HS-5 (cell line): ENCODE data around the gene BCKDHA.
"Not testable (repeated sequence)": the region's sequence is repeated elsewhere in the genome, so short reads cannot be mapped to it uniquely, and the experiment has no call there.

Experiments used
- DNase-seq: peaks from one replicate; pipeline ENCODE4 v3.0.0-alpha.2; 2012; ENCODE audit warnings: low read depth

The BCKDHA gene

GRCh38 chr19:41426116-41426841, 28.7 kb downstream of the BCKDHA start:
- DNase-seq, result no peak

DNA sequence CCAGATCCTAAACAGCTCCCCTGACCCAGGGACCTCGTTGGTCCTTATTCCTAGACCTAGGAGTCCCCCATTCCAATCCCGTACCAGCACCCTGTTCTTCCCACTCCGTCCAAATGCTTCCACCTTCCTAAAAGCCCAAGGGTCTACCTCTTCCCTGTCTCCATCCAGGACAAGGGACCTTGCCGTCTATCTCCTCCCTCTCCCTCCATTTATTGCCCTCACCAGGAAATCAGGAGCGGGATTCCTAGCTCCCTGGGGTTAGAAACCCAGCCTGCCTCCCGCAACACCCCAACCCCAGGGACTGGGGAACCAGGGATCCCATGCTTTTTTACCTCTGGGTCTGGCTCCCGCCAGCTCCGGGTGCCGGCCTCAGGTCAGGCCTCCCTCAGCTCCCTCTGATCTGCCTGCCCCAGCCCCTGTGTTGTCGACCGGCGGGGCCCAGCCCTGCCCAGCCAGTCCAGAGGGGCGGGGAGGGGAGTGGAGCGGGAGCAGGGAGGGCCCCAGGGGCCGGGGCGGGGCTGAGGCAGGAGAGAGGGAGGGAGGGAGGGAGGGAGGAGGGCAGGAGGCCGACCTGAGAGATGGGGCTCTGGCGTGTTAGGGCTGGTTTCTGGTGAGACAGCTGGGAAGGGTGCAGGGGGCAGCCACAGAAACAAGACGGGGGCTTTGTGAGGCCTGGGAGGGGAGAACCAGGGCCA, 29.5 kb downstream of the BCKDHA start, which contains the start of gene B3GNT8:
TSS of gene B3GNT8 (minus strand) at position 423 of the 695 bp plus-strand sequence. CDS start 596 bp downstream, outside the sequence.
- no peak for DNase-seq

GRCh38 chr19:41427647-41428480, 30.2 kb downstream of the BCKDHA start:
- no peak for DNase-seq

DNA sequence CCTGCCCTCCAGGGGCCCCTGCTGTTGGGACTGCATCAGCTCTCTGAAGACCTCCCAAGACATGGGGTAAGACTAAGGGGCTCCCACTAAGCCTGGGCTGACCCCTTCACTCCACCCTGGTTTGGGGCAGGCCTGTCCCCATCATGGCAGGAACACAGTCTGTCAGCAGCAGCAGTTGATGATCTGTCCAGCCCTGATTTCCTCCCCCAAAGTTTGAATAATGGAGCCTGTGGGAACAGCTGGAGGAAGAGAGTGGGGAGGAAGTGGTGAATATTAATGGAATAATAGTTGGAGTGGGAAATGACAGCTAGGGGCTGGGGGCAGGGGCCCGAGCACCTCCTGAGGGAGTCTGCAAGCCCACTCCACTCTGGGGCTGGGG, 30.9 kb downstream of the BCKDHA start:
- no peak for DNase-seq

- no peak for DNase-seq
Measured at GRCh38 chr19:41430922-41431321, 33.3 kb downstream of the BCKDHA start.

DNA sequence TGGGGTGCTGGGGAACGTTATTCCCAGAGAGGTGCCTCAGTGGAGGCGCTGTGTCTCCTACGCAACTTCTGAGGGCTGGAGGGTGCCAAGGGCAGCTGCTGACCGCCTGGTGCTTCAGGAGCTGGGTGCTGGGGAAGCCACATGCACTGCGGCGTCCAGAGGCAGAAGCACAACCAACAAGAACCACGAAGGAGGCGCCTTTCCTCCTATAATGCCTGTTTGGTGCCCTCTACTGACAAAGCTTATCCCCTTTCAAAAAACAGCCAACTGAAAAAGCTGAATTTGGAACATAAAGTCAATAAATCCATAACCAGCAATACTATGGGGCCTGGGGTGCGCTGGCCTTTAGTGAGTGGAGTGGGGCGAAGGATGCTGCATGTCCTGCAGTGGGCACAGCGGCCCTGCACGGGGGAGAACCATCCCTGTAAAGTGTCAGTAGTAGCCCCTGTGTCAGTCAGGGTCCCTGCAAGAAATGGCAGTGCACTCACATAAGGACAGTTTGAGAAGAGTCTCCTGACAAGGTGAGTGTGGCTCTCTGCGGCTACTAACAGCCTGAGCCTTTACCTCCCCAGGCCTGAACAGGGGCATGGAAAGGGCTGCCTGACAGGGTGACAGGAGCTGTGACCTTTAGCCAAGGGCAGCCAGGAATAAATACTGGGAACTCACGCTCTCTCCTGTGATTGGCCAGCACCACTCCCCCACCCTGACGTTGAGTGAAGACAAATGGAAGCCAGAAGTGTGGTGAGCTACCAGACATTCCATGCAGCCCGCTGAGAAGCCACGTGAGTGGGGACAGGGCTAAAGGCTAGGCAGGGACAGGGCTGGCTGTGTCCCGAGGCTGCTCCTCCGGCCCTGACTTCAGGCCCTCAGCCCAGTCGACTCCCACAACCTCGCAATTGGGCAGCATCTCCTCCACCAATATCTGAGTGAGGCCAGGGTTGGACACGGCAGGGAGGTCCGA, 34.1 kb downstream of the BCKDHA start:
- DNase-seq, result no peak

DNA sequence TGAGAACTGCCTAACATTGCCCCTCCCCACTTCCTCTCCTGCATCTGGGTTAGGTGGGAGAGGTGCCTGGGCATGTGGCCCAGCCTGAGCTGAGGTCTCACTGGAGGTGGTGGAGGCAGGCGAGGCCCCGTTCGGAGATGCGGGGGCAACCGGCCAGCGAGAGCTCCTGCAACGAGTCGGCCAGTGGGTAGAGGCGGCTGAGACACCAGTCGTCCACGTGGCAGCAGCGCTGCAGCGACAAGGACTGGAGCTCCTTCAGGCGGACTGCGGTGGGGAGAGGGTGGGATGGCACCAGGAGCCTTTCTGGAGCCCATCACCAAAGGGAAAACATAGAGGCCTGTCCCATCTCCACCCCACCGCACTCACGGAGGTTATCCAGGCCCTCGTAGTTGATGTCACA, 35.6 kb downstream of the BCKDHA start:
- DNase-seq, result no peak

DNA sequence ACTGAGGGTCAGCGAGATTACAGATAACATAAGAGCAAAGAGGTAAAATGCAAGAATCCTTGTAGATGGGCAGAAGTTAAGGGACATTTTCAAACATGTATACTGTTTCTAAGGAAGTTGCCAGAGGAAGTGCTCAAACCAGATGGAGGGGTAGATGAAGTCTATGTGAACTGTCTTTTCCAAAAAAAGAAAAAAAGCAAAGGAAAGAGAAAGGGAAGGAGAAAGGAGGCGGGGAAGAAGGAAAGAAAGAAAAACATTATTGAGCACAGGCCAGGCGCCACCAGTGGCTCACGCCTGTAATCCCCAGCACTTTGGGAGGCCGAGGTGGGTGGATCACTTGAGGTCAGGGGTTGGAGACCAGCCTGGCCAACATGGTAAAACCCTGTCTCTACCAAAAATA, 36.8 kb downstream of the BCKDHA start:
- no peak for DNase-seq

DNA sequence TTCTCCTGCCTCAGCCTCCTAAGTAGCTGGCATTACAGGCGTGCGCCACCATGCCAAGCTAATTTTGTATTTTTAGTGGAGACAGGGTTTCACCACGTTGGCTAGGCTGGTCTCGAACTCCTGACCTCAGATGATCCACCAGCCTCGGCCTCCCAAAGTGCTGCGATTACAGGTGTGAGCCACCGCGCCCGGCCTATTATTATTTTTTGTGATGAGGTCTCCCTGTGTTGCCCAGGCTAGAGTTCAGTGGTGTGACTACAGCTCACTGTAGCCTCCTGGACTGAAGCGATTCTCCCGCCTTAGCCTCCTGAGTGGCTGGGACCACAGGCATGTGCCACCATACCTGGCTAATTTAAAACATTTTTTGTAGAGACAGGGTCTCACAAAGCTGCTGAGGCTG, 37.8 kb downstream of the BCKDHA start:
- DNase-seq, result not testable (repeated sequence)

DNA sequence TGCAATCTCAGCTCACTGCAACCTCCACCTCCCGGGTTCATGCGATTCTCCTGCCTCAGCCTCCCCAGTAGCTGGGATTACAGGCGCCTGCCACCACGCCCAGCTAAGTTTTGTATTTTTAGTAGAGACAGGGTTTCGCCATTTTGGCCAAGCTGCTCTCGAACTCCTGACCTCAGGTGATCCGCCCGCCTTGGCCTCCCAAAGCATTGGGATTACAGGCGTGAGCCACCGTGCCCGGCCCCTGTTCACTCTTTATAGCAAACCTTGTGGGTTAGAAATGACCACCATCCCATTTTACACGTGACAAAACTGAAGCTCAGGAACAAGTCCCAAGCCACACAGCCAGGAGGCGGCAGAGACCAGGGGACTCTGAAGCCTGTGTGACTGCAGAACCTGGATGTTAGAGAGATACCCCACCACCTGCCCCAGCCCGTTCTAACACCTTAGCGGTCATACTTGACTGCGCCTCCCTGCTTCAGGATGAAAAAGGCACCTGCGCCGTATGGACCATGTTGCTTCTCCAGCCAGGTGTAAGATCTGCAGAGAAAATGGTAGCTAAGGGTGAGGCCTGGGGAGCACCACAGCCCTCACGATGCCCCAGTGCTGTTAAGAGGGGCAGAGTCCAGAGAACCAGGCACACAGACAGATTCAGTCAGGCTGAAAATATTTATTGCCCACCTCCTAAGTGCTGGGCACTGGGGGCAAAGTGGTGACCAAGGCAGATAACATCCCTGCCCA, 38.5 kb downstream of the BCKDHA start:
- no peak for DNase-seq

DNA sequence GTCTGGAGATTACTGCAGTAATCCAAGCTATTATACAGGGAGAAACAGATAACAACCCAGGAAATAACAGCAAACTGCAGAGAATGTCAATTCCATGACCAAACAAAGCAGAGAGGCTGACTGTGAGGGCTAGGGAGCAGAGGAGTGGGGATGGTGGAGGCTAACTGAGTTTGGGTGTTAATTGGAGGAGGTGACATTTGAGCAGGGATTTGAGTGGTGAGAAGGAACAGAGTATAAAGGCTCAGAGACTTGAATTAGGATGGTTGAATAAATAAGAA, 39.0 kb downstream of the BCKDHA start:
- DNase-seq, result no peak

DNA sequence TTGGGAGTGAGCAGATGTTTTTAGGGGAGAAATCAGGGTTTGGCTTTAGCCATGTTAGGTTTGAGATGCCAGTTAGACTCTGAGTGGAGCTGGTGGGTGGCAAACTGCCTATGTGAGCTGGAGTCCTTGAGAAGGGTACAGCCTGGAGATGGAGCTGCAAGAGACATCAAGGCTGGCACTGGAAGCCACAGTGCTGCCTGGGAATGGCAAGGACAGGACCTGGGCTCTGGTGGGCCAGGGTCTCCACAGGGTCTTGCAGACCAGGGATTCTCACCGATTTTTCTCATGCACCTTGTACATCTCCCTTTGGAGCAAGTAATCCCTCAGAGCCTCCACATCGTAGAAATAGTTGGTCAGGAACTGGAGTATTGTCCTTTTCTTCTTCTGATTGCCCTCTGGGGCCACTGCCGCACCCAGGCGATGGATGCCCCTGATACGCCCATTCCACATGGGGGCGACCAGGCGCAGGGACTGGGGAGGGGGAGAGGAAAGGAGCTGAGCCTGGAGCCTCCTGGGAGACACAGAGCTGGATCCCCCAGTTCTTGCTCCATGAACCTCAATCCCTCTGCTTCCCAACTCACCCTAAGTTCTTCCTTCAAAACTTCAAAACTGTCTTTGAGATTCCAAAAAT, 40.4 kb downstream of the BCKDHA start:
- DNase-seq, result no peak

DNA sequence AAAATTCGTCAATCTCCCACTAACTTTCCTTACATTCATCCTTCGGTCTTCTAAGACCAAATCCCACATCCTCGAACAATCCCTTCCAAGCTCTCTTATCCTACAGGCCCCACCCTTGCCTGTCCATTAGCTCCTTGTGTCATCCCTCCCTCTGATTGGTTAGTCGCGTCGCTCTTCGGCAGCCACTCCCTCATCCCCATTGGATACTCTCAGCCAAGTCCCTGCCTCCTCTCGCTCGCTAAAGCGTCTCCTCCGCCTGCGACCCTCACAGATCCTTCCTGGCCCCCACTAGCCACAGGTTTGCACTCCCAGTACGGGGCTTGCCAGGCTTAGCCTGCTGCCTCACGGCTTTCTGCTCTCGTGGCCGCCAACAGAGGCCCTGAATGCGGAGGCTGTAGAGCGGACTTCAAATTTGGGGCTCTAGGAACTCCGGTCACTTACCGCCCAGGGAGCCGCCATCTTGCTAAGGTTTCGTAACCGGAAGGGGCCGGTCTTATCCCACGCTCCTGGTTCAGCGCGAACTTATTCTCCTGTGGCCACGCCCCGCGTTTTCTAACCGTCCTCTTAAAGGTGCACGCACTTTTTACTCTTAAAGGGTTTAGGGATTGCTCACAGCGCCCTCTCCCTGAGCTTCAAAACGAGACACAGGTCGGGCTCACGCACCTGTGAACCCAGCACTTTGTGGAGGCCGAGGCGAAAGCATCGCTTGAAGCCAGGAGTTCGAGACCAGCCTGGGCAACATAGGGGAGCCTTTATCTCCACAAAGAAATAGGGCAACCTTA, 42.0 kb downstream of the BCKDHA start, which contains the start of gene DMAC2:
TSS of gene DMAC2 (minus strand) at position 472 of the 782 bp plus-strand sequence. CDS start at position 459, 13 bp downstream.
- peak; percentile 96 for DNase-seq

GRCh38 chr19:41441321-41441945, 43.8 kb downstream of the BCKDHA start:
- no peak for DNase-seq

GRCh38 chr19:41442473-41443355, 45.1 kb downstream of the BCKDHA start, which contains the start of gene ERICH4:
TSS of gene ERICH4 (plus strand) at chr19:41443156. CDS start at chr19:41443170, 14 bp downstream.
- no peak for DNase-seq

DNA sequence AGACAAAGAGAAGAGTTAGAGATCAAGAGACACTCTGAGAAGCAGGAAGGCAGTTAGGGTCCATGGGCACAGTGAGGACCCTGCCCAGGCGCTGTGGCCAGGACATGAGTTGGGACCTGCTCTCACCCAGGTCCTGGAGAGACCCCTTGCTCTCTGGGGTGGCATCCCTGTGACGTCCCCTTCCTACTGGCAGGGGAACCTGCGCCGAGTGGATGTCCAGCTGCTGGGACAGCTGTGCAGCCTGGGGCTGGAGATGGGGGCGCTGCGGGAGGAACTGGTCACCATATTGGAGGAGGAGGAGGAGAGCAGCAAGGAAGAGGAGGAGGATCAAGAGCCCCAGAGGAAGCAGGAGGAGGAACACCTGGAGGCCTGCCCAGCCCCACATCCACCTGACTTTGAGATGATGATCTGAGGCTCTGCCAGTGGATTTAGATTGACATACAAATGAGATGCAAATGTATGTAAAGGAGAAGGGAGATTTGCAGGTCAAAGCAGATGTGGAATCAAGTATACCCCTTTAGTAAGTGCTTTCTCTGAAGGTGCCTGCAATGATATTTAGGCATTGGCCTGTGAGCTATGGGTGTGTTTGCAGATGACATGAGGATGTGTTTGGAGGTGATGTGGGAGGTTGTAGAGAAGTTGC, 46.3 kb downstream of the BCKDHA start:
- DNase-seq, result no peak

- DNase-seq, result no peak
Measured at GRCh38 chr19:41445575-41445974, 48.0 kb downstream of the BCKDHA start.
